Stromal cell of bone marrow (primary cell): Measurements from ENCODE around the gene CGB8.
"Not testable (repeated sequence)": the region's sequence is repeated elsewhere in the genome, so short reads cannot be mapped to it uniquely, and the experiment has no call there.

Experiments
- DNase-seq: peaks from one replicate; pipeline ENCODE4 v3.0.0-alpha.2; 2012; ENCODE audit warnings: low read depth

CGB8 gene

GRCh38 chr19:49049011-49049410 is at the start of gene CGB8:
Gene CGB8, minus strand, starts transcription at chr19:49049111. Its CDS starts 372 bp downstream, at chr19:49048739.
- DNase-seq, result not testable (repeated sequence)

GRCh38 chr19:49097453-49098288 is 48.8 kb upstream of the CGB8 start:
- DNase-seq, result peak; percentile 47

- no peak for DNase-seq
These were observed 45.9 kb upstream of the CGB8 start for GRCh38 chr19:49094505-49095482.

GRCh38 chr19:49092686-49093085 is 43.8 kb upstream of the CGB8 start:
- no peak for DNase-seq

- DNase-seq, result no peak
These were observed 42.6 kb upstream of the CGB8 start for GRCh38 chr19:49091391-49092038.

GRCh38 chr19:49086296-49086695 is 37.4 kb upstream of the CGB8 start:
- no peak for DNase-seq

GRCh38 chr19:49085868-49086232 is 36.9 kb upstream of the CGB8 start:
- no peak for DNase-seq

- DNase-seq, result peak; percentile 98
These were observed 36.3 kb upstream of the CGB8 start, which contains the start of gene SNRNP70 for GRCh38 chr19:49085020-49085867. Gene SNRNP70, plus strand, starts transcription at chr19:49085451. Its CDS starts 964 bp downstream, at chr19:49086415.

GRCh38 chr19:49084206-49085019 is 35.5 kb upstream of the CGB8 start:
- DNase-seq, result no peak

- DNase-seq, result no peak
These were observed 32.4 kb upstream of the CGB8 start for GRCh38 chr19:49081273-49081672.

GRCh38 chr19:49080392-49080791 is 31.5 kb upstream of the CGB8 start:
- no peak for DNase-seq

GRCh38 chr19:49074869-49075268 is 26.0 kb upstream of the CGB8 start:
- peak; percentile 40 for DNase-seq

- DNase-seq, result no peak
These were observed 24.8 kb upstream of the CGB8 start for GRCh38 chr19:49073514-49074378.

- DNase-seq, result no peak
These were observed 23.1 kb upstream of the CGB8 start for GRCh38 chr19:49071860-49072547.

- no peak for DNase-seq
These were observed 21.5 kb upstream of the CGB8 start for GRCh38 chr19:49070416-49070815.

- DNase-seq, result no peak
These were observed 20.1 kb upstream of the CGB8 start for GRCh38 chr19:49069026-49069425.

- no peak for DNase-seq
These were observed 18.6 kb upstream of the CGB8 start for GRCh38 chr19:49067554-49067953.

GRCh38 chr19:49065905-49066512 is 17.1 kb upstream of the CGB8 start:
- DNase-seq, result no peak
